Measurements from ENCODE around the gene STX17. TPM values are rescaled to one million over a fixed set of nuclear protein-coding genes. Genes with fewer than 3 reads are reported as not detected.

STX17 gene
- total RNA-seq, 1 experiment from 2014 or later = 24.6 TPM

GRCh38 chr9:99955606-99956005, 49.2 kb downstream of the STX17 start:
- Histone ChIP-seq H3K4me1 (ENCODE audit: control insufficient read depth in 1 of 2, insufficient read depth in 2 of 2, low read length in 2 of 2) (no peaks in the 10 kb centered on the region), H3K79me2 (ENCODE audit: insufficient read depth, low read length) (no peaks in the 10 kb centered on the region), H4K20me1 (ENCODE audit: insufficient read depth) (no peaks in the 10 kb centered on the region), H3K4me3 (replicated peaks in 1 of 2; ENCODE audit: low read depth in 1 of 2, low read length in 2 of 2) (no peak overlapping the region), H3K27me3 (ENCODE audit: insufficient read depth, low read length) (no peaks in the 10 kb centered on the region), H3K9me3 (ENCODE audit: control insufficient read depth in 1 of 2, insufficient read depth in 1 of 2, low read depth in 1 of 2, low read length in 2 of 2) (no peaks in the 10 kb centered on the region), H3K4me2 (ENCODE audit: low read length) (no peak overlapping the region), H2AFZ (ENCODE audit: low read depth, low read length, poor library complexity, severe bottlenecking) (no peak overlapping the region), H3K9ac (ENCODE audit: low read length) (no peak overlapping the region), H3K9me2 (ENCODE audit: insufficient read depth) (no peaks in the 10 kb centered on the region), H3K27ac (ENCODE audit: low read depth, low read length) (no peak overlapping the region), H3K36me3 (ENCODE audit: control insufficient read depth in 1 of 2, insufficient read depth in 2 of 2, low read length in 2 of 2) (no peaks in the 10 kb centered on the region)
- TF ChIP-seq, protein P1, sequence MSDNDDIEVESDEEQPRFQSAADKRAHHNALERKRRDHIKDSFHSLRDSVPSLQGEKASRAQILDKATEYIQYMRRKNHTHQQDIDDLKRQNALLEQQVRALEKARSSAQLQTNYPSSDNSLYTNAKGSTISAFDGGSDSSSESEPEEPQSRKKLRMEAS (IDR thresholded peaks at IDR 0.05) = no peak
- TF ChIP-seq, protein P2, sequence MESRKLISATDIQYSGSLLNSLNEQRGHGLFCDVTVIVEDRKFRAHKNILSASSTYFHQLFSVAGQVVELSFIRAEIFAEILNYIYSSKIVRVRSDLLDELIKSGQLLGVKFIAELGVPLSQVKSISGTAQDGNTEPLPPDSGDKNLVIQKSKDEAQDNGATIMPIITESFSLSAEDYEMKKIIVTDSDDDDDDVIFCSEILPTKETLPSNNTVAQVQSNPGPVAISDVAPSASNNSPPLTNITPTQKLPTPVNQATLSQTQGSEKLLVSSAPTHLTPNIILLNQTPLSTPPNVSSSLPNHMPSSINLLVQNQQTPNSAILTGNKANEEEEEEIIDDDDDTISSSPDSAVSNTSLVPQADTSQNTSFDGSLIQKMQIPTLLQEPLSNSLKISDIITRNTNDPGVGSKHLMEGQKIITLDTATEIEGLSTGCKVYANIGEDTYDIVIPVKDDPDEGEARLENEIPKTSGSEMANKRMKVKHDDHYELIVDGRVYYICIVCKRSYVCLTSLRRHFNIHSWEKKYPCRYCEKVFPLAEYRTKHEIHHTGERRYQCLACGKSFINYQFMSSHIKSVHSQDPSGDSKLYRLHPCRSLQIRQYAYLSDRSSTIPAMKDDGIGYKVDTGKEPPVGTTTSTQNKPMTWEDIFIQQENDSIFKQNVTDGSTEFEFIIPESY (IDR thresholded peaks at IDR 0.05; ENCODE audit: extremely low read depth, insufficient replicate concordance, low read length) = no peak
- no peak for TF ChIP-seq ELF1 (IDR thresholded peaks at IDR 0.05; ENCODE audit: borderline replicate concordance, low read depth)
- no peak for TF ChIP-seq FOSL1 (IDR thresholded peaks at IDR 0.05; ENCODE audit: low read depth)
- no peak for TF ChIP-seq CEBPB (IDR thresholded peaks at IDR 0.05; ENCODE audit: low read depth)
- DNase-seq (ENCODE audit: low read depth, low spot score) = no peak
- CTCF ChIA-PET = no interaction called here
- no peak for ATAC-seq
- RAD21 ChIA-PET (ENCODE audit: low non-redundant PET in 1 of 2, low total read pairs in 2 of 2, uncharacterized antibody in 2 of 2, unreplicated experiment in 2 of 2) = no interaction called here
- intact Hi-C loops (cut with micrococcal nuclease) = no loop called here
- BruUV-seq (replicated peaks) = no TSS peak
- POLR2A ChIA-PET = no interaction called here

DNA sequence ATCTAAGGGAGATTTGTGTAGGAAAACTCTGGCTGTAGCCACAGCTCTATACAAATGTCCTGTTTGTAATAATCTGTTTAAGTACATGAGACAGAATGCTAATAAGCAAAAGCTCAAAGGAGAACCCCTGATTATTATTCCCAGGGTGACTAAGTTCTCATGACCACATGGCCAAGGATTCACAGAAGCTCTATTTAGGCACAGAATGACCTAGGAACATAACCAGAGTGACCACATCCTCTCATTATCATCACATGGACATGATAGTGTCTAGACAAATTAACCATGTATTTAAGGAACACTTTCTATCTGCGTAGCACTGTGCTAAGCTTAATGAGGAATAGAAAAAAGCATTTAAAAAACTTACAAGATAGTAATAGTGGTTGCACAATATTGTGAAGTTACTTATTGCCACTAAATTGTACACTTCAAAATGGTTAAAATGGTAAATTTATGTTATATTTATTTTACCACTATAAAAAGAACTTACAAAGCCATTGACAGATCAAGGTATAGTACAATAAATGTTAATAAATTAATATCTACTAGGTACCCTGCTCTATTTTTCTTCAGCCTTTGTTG, 56.3 kb downstream of the STX17 start:
- H3K27me3 ChIP-seq (ENCODE audit: insufficient read depth, low read length) = no peaks in the 10 kb centered on the region
- intact Hi-C loops (cut with micrococcal nuclease) = loop anchor here (10.0 kb wide), 1 partner anchor 138 kb away; the partner anchor contains the start of gene NR4A3
- no peak for TF ChIP-seq CTCF (IDR thresholded peaks at IDR 0.05 in 2 of 3, conservative IDR thresholded peaks at IDR 0.05 in 1 of 3; ENCODE audit: borderline replicate concordance in 1 of 3, insufficient read depth in 1 of 3, low read depth in 2 of 3, low read length in 2 of 3)
- TF ChIP-seq, protein P3, sequence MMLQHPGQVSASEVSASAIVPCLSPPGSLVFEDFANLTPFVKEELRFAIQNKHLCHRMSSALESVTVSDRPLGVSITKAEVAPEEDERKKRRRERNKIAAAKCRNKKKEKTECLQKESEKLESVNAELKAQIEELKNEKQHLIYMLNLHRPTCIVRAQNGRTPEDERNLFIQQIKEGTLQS (IDR thresholded peaks at IDR 0.05) = no peak
- RAD21 ChIA-PET (ENCODE audit: low non-redundant PET in 1 of 2, low total read pairs in 2 of 2, uncharacterized antibody in 2 of 2, unreplicated experiment in 2 of 2) = no interaction called here
- no peak for ATAC-seq
- no peak overlapping the region for H3K27ac ChIP-seq (ENCODE audit: low read depth, low read length)
- H3K4me2 ChIP-seq (ENCODE audit: low read length) = no peak overlapping the region
- no peak overlapping the region for H3K4me3 ChIP-seq (replicated peaks in 1 of 2; ENCODE audit: low read depth in 1 of 2, low read length in 2 of 2)
- H4K20me1 ChIP-seq (ENCODE audit: insufficient read depth) = no peaks in the 10 kb centered on the region
- no peaks in the 10 kb centered on the region for H3K36me3 ChIP-seq (ENCODE audit: control insufficient read depth in 1 of 2, insufficient read depth in 2 of 2, low read length in 2 of 2)
- no peak overlapping the region for H2AFZ ChIP-seq (ENCODE audit: low read depth, low read length, poor library complexity, severe bottlenecking)
- no TSS peak for BruUV-seq (replicated peaks)
- H3K79me2 ChIP-seq (ENCODE audit: insufficient read depth, low read length) = no peaks in the 10 kb centered on the region
- POLR2A ChIA-PET = no interaction called here
- no peak overlapping the region for H3K9ac ChIP-seq (ENCODE audit: low read length)
- no peaks in the 10 kb centered on the region for H3K9me2 ChIP-seq (ENCODE audit: insufficient read depth)
- CTCF ChIA-PET = interaction anchor here (0.5 kb wide), 1 partner anchor 1632 kb away, joined by 3 read pairs; no protein-coding TSS in a partner anchor
- no peaks in the 10 kb centered on the region for H3K9me3 ChIP-seq (ENCODE audit: control insufficient read depth in 1 of 2, insufficient read depth in 1 of 2, low read depth in 1 of 2, low read length in 2 of 2)
- no peak for DNase-seq (ENCODE audit: low read depth, low spot score)
- H3K4me1 ChIP-seq (ENCODE audit: control insufficient read depth in 1 of 2, insufficient read depth in 2 of 2, low read length in 2 of 2) = peaks cover 15 to 18% of the 10 kb centered on the region in 2 experiments
